Gastrocnemius medialis (tissue), 4 donors: Measurements from ENCODE around the gene RPRD2. TPM values are rescaled to one million over a fixed set of nuclear protein-coding genes. Genes with fewer than 3 reads are reported as not detected.

Experiments
- ATAC-seq, 2 donors: fragments of 150-250 bp; one replicate each; pipeline ENCODE4 v1.9.1; 2016
- DNase-seq, 2 donors: peaks; one replicate each; pipeline ENCODE4 v3.0.0-alpha.2; 2019
- H3K27ac ChIP-seq, 4 donors: fragments of 200-600 bp; sonication (generic); 1 replicate in 1 of 4; 2 replicates in 3 of 4; pipeline ENCODE4 v1.5.1; 2016 to 2018; ENCODE audit warnings: mild to moderate bottlenecking in 2 of 4, moderate library complexity in 1 of 4
- H3K27me3 ChIP-seq, 3 donors: fragments of 200-600 bp; sonication (generic) in 2 of 3; 1 replicate in 1 of 3; 2 replicates in 2 of 3; pipeline versions ENCODE4 v1.5.1 to v1.6.0; 2016 to 2019; ENCODE audit warnings: mild to moderate bottlenecking in 1 of 3, moderate library complexity in 1 of 3
- H3K36me3 ChIP-seq, 2 donors: fragments of 200-600 bp; sonication (generic) in 1 of 2; one replicate each; pipeline ENCODE4 v1.5.1; 2017 to 2018
- H3K4me1 ChIP-seq, 2 donors: fragments of 200-600 bp; sonication (generic) in 1 of 2; one replicate each; pipeline ENCODE4 v1.5.1; 2016 to 2017; ENCODE audit warnings: mild to moderate bottlenecking in 2 of 2
- H3K4me3 ChIP-seq, 4 donors: fragments of 200-600 bp; sonication (generic) in 3 of 4; 1 replicate in 1 of 4; 2 replicates in 3 of 4; pipeline ENCODE4 v1.5.1; 2016 to 2019; ENCODE audit warnings: mild to moderate bottlenecking in 2 of 4
- H3K9me3 ChIP-seq, 3 donors: fragments of 200-600 bp; sonication (generic) in 2 of 3; 1 replicate in 1 of 3; 2 replicates in 2 of 3; pipeline ENCODE4 v1.5.1; 2016 to 2019
- CTCF ChIP-seq, 5 experiments: fragments of 450-650 bp in 3 of 5; fragments of 200-600 bp in 2 of 5; sonication (generic) in 2 of 5; IDR thresholded peaks in 4 of 5; conservative IDR thresholded peaks in 1 of 5; 1 replicate in 4 of 5; 2 replicates in 1 of 5; pipeline ENCODE4 v1.5.1; 2016 to 2019; ENCODE audit warnings: antibody characterized with exemption in 5 of 5, mild to moderate bottlenecking in 3 of 5, moderate library complexity in 3 of 5
- POLR2A ChIP-seq, 2 donors: fragments of 450-650 bp; IDR thresholded peaks; one replicate each; pipeline ENCODE4 v1.6.1; 2017; ENCODE audit warnings: antibody characterized with exemption in 2 of 2, mild to moderate bottlenecking in 2 of 2, moderate library complexity in 2 of 2
- in situ Hi-C, 4 donors: fragments of 200-750 bp; cut with MboI; loops; one replicate each; pipeline versions ENCODE4 v1.15.0 to v1.8.0; 2017; ENCODE audit warnings: low sequenced_read_pairs in 4 of 4
- intact Hi-C: fragments of 100-400 bp; cut with DNase I; formaldehyde crosslinking; loops from one replicate; pipeline ENCODE4 v1.15.1; 2023; ENCODE audit warnings: low total_unique reads
- total RNA-seq, 4 donors: library from RNA; depleted of rRNA; stranded (reverse); fragments of >200 nt; gene quantifications; one replicate each; pipeline versions ENCODE4 v1.1.0 to v1.2.3, GENCODE V29; 2016

Gene RPRD2
- total RNA-seq, 4 donors from 2014 or later, result 18.0 to 28.0 (median 23.1) TPM

- TF ChIP-seq POLR2A (IDR thresholded peaks at IDR 0.05), result no peak
- Histone ChIP-seq H3K27me3 (no peaks in the 10 kb centered on the region), H3K4me3 (no peak overlapping the region), H3K27ac (no peak overlapping the region), H3K9me3 (no peaks in the 10 kb centered on the region), H3K36me3 (no peaks in the 10 kb centered on the region), H3K4me1 (peaks cover 39 to 44% of the 10 kb centered on the region in 2 donors)
- DNase-seq, result no peak
- in situ Hi-C loops, result no loop called here
- ATAC-seq, result no peak
- intact Hi-C loops, result no loop called here
Measured at GRCh38 chr1:150479927-150480352, 116.0 kb downstream of the RPRD2 start.

- TF ChIP-seq POLR2A (IDR thresholded peaks at IDR 0.05) (no peak), CTCF (IDR thresholded peaks at IDR 0.05 in 4 of 5, conservative IDR thresholded peaks at IDR 0.05 in 1 of 5) (no peak)
Measured at GRCh38 chr1:150484431-150484830, 120.5 kb downstream of the RPRD2 start.

GRCh38 chr1:150484861-150485260, 120.9 kb downstream of the RPRD2 start:
- TF ChIP-seq CTCF (IDR thresholded peaks at IDR 0.05 in 4 of 5, conservative IDR thresholded peaks at IDR 0.05 in 1 of 5), result no peak
- TF ChIP-seq POLR2A (IDR thresholded peaks at IDR 0.05), result no peak
- no peaks in the 10 kb centered on the region for H3K9me3 ChIP-seq
- peaks cover 0 to 8% of the 10 kb centered on the region in 2 donors for H3K36me3 ChIP-seq
- peaks cover 16 to 19% of the 10 kb centered on the region in 2 donors for H3K4me1 ChIP-seq
- H3K27me3 ChIP-seq, result no peaks in the 10 kb centered on the region
- DNase-seq (no peak), ATAC-seq (no peak)
- H3K27ac ChIP-seq, result peak overlapping the region in 2 of 4 donors; percentile 34 to 57
- in situ Hi-C loops (no loop called here), intact Hi-C loops (loop anchor here (5.0 kb wide), 1 partner anchor 142 kb away; the partner anchor contains the start of gene ENSA)
- no peak overlapping the region for H3K4me3 ChIP-seq

More at GRCh38 chr1:150484431-150484830, 120.5 kb downstream of the RPRD2 start:
- H3K27me3 ChIP-seq, result no peaks in the 10 kb centered on the region
- no peak for ATAC-seq
- no peak for DNase-seq
- H3K27ac ChIP-seq, result no peak overlapping the region
- no peaks in the 10 kb centered on the region for H3K9me3 ChIP-seq
- intact Hi-C loops, result no loop called here
- H3K36me3 ChIP-seq, result peaks cover 0 to 4% of the 10 kb centered on the region in 2 donors
- H3K4me3 ChIP-seq, result no peak overlapping the region
- H3K4me1 ChIP-seq, result peaks cover 16 to 19% of the 10 kb centered on the region in 2 donors
- in situ Hi-C loops, result no loop called here

- intact Hi-C loops, result loop anchor here (2.0 to 5.0 kb wide), 3 partner anchors 28 to 140 kb away; partner anchors contain the start of genes ENSA and FALEC
Measured at GRCh38 chr1:150486966-150487762, 123.2 kb downstream of the RPRD2 start, which contains the start of gene TARS2. Gene TARS2, plus strand, starts transcription at chr1:150487419. Its CDS starts 32 bp downstream, at chr1:150487451.

More at GRCh38 chr1:150486966-150487762, 123.2 kb downstream of the RPRD2 start, which contains the start of gene TARS2:
- in situ Hi-C loops, result no loop called here
- TF ChIP-seq CTCF (IDR thresholded peaks at IDR 0.05 in 4 of 5, conservative IDR thresholded peaks at IDR 0.05 in 1 of 5) (peak in 4 of 5 experiments; percentile 45 to 49 (median 48)), POLR2A (IDR thresholded peaks at IDR 0.05) (peak; percentile 35 to 43)
- ATAC-seq (peak; percentile 100), DNase-seq (peak; percentile 96 to 97)
- Histone ChIP-seq H3K9me3 (no peaks in the 10 kb centered on the region), H3K4me3 (peak within 1 kb of the TSS; percentile 79 to 96 (median 88)), H3K27me3 (no peaks in the 10 kb centered on the region), H3K27ac (peak within 1 kb of the TSS; percentile 86 to 94 (median 88)), H3K4me1 (peaks cover 12 to 13% of the 10 kb centered on the region in 2 donors), H3K36me3 (peaks cover 0 to 28% of the 10 kb centered on the region in 2 donors)
